Neural cell (in vitro differentiated cells): Measurements from ENCODE around the gene PAX3. TPM values are rescaled to one million over a fixed set of nuclear protein-coding genes. Genes with fewer than 3 reads are reported as not detected.

Source experiments
- H2AFZ ChIP-seq: fragments of 200-600, 300-800 bp; sonication (generic), shearing (Covaris generic); 2 replicates; pipeline ENCODE4 v1.6.0; 2014; ENCODE audit warnings: low read depth, mild to moderate bottlenecking, antibody characterized with exemption, low read length, moderate library complexity
- H3F3A ChIP-seq: fragments of 200-600 bp; shearing (Covaris generic); 2 replicates; pipeline ENCODE4 v1.6.1; 2016; ENCODE audit warnings: mild to moderate bottlenecking, moderate library complexity, mixed read lengths, antibody characterized with exemption, low read length; ENCODE audit not compliant: insufficient read depth, poor library complexity, severe bottlenecking
- H3K27ac ChIP-seq: fragments of 200-600, 300-800 bp; sonication (generic), shearing (Covaris generic); 2 replicates; pipeline ENCODE4 v1.5.1; 2014; ENCODE audit warnings: mild to moderate bottlenecking, low read length, moderate library complexity
- H3K27me3 ChIP-seq: fragments of 300-800, 200-600 bp; sonication (generic), shearing (Covaris generic); 2 replicates; pipeline ENCODE4 v1.6.0; 2014; ENCODE audit warnings: mild to moderate bottlenecking, low read depth, low read length, moderate library complexity; ENCODE audit not compliant: insufficient read depth
- H3K36me3 ChIP-seq: fragments of 300-800, 200-600 bp; sonication (generic), shearing (Covaris generic); 2 replicates; pipeline ENCODE4 v1.5.1; 2014; ENCODE audit warnings: mild to moderate bottlenecking, antibody characterized with exemption, low read length, moderate library complexity; ENCODE audit not compliant: insufficient read depth
- H3K4me2 ChIP-seq: fragments of 300-800, 200-600 bp; sonication (generic), shearing (Covaris generic); 2 replicates; pipeline ENCODE4 v1.6.0; 2014; ENCODE audit warnings: mild to moderate bottlenecking, low read length
- H3K4me3 ChIP-seq: fragments of 300-800, 200-600 bp; sonication (generic), shearing (Covaris generic); 2 replicates; pipeline ENCODE4 v1.5.1; 2014; ENCODE audit warnings: mild to moderate bottlenecking, low read length, moderate library complexity
- H3K79me2 ChIP-seq: fragments of 200-600 bp; shearing (Covaris generic); replicated peaks from 2 replicates; pipeline ENCODE4 v1.6.0; 2014; ENCODE audit warnings: mild to moderate bottlenecking, low read length, moderate library complexity; ENCODE audit not compliant: insufficient read depth
- H3K9ac ChIP-seq: fragments of 300-800, 200-600 bp; sonication (generic), shearing (Covaris generic); 2 replicates; pipeline ENCODE4 v1.6.1; 2016; ENCODE audit warnings: mild to moderate bottlenecking, low read length, mixed read lengths
- H3K9me2 ChIP-seq: fragments of 200-600 bp; shearing (Covaris generic); 2 replicates; pipeline ENCODE4 v1.6.1; 2016; ENCODE audit warnings: mild to moderate bottlenecking, low read length, mixed read lengths; ENCODE audit not compliant: insufficient read depth
- H3K9me3 ChIP-seq: fragments of 200-600, 300-800 bp; sonication (generic), shearing (Covaris generic); 2 replicates; pipeline ENCODE4 v1.6.1; 2016; ENCODE audit warnings: mild to moderate bottlenecking, mixed run types, low read length, moderate library complexity, mixed read lengths
- H4K20me1 ChIP-seq: fragments of 200-600 bp; shearing (Covaris generic); 2 replicates; pipeline ENCODE4 v1.6.1; 2016; ENCODE audit warnings: mild to moderate bottlenecking, mixed run types; ENCODE audit not compliant: insufficient read depth
- EZH2 ChIP-seq: fragments of 200-600, 300-800 bp; shearing (Covaris generic), sonication (generic); IDR thresholded peaks from 2 replicates; pipeline ENCODE4 v1.6.1; 2014; ENCODE audit warnings: antibody characterized with exemption, low read length, borderline replicate concordance, mild to moderate bottlenecking; ENCODE audit not compliant: insufficient read depth, poor library complexity, severe bottlenecking
- MXI1 ChIP-seq: fragments of 450-650 bp; conservative IDR thresholded peaks from 2 replicates; pipeline ENCODE4 v1.6.1; 2014; ENCODE audit warnings: antibody characterized with exemption, mild to moderate bottlenecking; ENCODE audit not compliant: poor library complexity, severe bottlenecking
- POLR2AphosphoS5 ChIP-seq: IDR thresholded peaks from 2 replicates; pipeline ENCODE4 v1.6.1; 2012
- RAD21 ChIP-seq: fragments of 450-650 bp; conservative IDR thresholded peaks from 2 replicates; pipeline ENCODE4 v1.6.1; 2014; ENCODE audit warnings: antibody characterized with exemption, mild to moderate bottlenecking, moderate library complexity
- SMC3 ChIP-seq: fragments of 450-650 bp; conservative IDR thresholded peaks from 2 replicates; pipeline ENCODE4 v1.6.1; 2014; ENCODE audit warnings: antibody characterized with exemption, mild to moderate bottlenecking, moderate library complexity; ENCODE audit not compliant: poor library complexity
- TAF1 ChIP-seq: IDR thresholded peaks from 2 replicates; pipeline ENCODE4 v1.6.1; 2012; ENCODE audit warnings: low read depth
- polyA plus RNA-seq: library from polyadenylated mRNA; depleted of rRNA; stranded (reverse); fragments of >200 nt; gene quantifications from 2 replicates; pipeline ENCODE4 v1.2.3, GENCODE V29; 2014
- TF ChIP-seq, protein P1 (sequence below): IDR thresholded peaks from 2 replicates; pipeline ENCODE4 v1.6.1; 2012; ENCODE audit warnings: borderline replicate concordance
- TF ChIP-seq, protein P2 (sequence below): fragments of 450-650 bp; IDR thresholded peaks from 2 replicates; pipeline ENCODE4 v1.5.1; 2014; ENCODE audit warnings: antibody characterized with exemption, mild to moderate bottlenecking, moderate library complexity; ENCODE audit not compliant: poor library complexity, severe bottlenecking

PAX3 gene
- polyA plus RNA-seq, 1 donor from 2014 or later: not detected

- H3K79me2 ChIP-seq: no peaks in the 10 kb centered on the region
- no peak overlapping the region for H3K9ac ChIP-seq
- H3F3A ChIP-seq: no peaks in the 10 kb centered on the region
- no peaks in the 10 kb centered on the region for H3K9me3 ChIP-seq
- H3K27me3 ChIP-seq: peaks cover 100% of the 10 kb centered on the region
- H2AFZ ChIP-seq: no peak overlapping the region
- H3K27ac ChIP-seq: no peak overlapping the region
- H3K36me3 ChIP-seq: no peaks in the 10 kb centered on the region
- H3K4me2 ChIP-seq: no peak overlapping the region
- H4K20me1 ChIP-seq: no peaks in the 10 kb centered on the region
- TF ChIP-seq RAD21 (no peak), EZH2 (peak; percentile 88)
- no peak overlapping the region for H3K4me3 ChIP-seq
- H3K9me2 ChIP-seq: no peaks in the 10 kb centered on the region
Measured at GRCh38 chr2:222304737-222305515, 6.1 kb upstream of the PAX3 start.

DNA sequence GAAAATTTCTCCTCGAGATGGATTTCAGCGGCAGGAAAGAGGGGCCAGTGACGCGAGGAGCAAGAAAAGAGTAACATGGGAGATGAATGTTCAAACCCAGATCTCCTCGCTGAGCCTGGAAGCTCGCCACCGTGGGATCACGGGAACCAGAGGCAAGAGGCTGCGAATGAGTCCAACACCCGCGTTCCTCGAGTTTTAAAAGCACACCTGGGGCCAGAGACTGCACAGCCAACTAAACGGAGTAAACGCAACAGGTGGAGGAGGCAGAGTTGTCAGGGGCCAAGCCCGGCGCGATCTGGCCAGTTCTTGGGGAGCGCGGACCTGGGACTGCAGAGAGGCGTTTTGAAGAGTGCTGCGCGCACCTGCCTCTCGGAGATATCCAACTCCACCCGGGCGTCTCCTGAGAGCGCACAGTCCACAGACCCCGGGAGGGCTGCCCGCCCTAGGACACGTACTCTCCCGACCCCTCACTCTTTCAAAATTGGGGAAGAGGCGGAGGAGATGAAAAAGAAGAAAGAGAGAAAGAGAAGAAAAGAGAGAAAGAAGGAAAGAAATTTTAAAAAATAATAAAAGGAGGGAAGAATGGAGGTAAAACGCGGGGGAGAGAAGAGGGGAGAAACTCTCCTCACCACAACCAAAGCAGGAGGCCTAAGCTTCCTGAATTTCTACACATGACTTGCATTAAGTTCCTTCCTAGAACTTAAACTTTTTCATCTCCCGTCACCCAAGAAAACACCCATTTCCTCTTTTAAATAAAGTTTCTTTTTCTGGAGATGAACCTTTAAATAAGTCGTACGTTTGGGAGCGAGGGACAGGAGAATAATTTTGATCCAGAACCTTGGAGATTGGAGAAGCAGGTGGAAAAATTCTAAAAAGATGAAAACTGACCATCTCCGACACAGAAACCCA is 5.3 kb upstream of the PAX3 start:
- no peak overlapping the region for H3K27ac ChIP-seq
- no peak overlapping the region for H2AFZ ChIP-seq
- H3K79me2 ChIP-seq: no peaks in the 10 kb centered on the region
- H4K20me1 ChIP-seq: no peaks in the 10 kb centered on the region
- no peaks in the 10 kb centered on the region for H3K9me3 ChIP-seq
- no peaks in the 10 kb centered on the region for H3F3A ChIP-seq
- H3K9me2 ChIP-seq: no peaks in the 10 kb centered on the region
- no peak overlapping the region for H3K9ac ChIP-seq
- TF ChIP-seq EZH2 (peak; percentile 88), TAF1 (no peak), SMC3 (no peak), MXI1 (no peak), RAD21 (no peak), POLR2AphosphoS5 (no peak)
- TF ChIP-seq, protein P1, sequence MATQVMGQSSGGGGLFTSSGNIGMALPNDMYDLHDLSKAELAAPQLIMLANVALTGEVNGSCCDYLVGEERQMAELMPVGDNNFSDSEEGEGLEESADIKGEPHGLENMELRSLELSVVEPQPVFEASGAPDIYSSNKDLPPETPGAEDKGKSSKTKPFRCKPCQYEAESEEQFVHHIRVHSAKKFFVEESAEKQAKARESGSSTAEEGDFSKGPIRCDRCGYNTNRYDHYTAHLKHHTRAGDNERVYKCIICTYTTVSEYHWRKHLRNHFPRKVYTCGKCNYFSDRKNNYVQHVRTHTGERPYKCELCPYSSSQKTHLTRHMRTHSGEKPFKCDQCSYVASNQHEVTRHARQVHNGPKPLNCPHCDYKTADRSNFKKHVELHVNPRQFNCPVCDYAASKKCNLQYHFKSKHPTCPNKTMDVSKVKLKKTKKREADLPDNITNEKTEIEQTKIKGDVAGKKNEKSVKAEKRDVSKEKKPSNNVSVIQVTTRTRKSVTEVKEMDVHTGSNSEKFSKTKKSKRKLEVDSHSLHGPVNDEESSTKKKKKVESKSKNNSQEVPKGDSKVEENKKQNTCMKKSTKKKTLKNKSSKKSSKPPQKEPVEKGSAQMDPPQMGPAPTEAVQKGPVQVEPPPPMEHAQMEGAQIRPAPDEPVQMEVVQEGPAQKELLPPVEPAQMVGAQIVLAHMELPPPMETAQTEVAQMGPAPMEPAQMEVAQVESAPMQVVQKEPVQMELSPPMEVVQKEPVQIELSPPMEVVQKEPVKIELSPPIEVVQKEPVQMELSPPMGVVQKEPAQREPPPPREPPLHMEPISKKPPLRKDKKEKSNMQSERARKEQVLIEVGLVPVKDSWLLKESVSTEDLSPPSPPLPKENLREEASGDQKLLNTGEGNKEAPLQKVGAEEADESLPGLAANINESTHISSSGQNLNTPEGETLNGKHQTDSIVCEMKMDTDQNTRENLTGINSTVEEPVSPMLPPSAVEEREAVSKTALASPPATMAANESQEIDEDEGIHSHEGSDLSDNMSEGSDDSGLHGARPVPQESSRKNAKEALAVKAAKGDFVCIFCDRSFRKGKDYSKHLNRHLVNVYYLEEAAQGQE: no peak
- TF ChIP-seq, protein P2, sequence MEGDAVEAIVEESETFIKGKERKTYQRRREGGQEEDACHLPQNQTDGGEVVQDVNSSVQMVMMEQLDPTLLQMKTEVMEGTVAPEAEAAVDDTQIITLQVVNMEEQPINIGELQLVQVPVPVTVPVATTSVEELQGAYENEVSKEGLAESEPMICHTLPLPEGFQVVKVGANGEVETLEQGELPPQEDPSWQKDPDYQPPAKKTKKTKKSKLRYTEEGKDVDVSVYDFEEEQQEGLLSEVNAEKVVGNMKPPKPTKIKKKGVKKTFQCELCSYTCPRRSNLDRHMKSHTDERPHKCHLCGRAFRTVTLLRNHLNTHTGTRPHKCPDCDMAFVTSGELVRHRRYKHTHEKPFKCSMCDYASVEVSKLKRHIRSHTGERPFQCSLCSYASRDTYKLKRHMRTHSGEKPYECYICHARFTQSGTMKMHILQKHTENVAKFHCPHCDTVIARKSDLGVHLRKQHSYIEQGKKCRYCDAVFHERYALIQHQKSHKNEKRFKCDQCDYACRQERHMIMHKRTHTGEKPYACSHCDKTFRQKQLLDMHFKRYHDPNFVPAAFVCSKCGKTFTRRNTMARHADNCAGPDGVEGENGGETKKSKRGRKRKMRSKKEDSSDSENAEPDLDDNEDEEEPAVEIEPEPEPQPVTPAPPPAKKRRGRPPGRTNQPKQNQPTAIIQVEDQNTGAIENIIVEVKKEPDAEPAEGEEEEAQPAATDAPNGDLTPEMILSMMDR: no peak
- H3K36me3 ChIP-seq: no peaks in the 10 kb centered on the region
- H3K4me2 ChIP-seq: no peak overlapping the region
- H3K4me3 ChIP-seq: no peak overlapping the region
- peaks cover 100% of the 10 kb centered on the region for H3K27me3 ChIP-seq
